OCI-M1 (cell line): ENCODE data around the gene THSD7B.

ENCODE experiments used
- DNase-seq: peaks from one replicate; lab custom pipeline; 2025; lab: John Stamatoyannopoulos, UW

The THSD7B gene

DNA sequence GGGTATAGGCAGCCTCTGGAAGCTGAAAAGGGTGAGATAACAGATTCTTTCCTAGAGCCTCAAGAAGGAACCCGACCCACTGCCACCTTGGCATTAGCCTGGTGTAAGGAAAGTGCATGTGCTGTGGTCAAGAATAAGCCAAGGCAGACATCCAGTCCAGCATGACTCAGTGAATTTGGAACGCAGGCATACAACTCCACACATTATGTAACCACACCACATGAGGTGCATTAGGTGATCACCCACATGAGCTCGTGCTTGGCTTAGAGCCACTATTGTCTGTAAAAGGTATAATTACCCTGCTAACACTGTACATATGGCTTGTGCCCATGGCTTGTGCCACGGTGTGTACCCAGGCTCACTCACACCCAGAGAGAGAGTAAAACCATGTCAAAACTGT, 615.3 kb downstream of the THSD7B start:
- no peak for DNase-seq

DNA sequence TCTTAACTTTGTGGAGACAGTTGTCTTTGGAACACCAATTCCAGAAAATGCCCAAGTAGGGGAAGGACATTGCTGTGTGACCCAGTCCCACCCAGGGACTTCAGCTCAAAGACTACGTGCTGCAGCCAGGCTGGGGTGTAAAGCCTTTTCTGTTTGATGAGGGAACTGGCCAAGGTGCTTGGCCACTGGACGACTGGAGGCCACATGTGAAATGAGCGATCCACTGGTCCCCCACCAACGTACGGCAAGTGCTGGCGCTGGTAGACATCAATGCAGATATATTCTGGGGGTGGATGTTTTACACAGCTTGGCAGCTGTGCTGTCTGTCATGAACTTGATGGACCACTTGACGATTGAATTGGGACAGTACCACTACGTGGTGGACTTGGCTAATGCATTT, 616.4 kb downstream of the THSD7B start:
- no peak for DNase-seq

GRCh38 chr2:137383391-137383790, 618.0 kb downstream of the THSD7B start:
- no peak for DNase-seq

GRCh38 chr2:137387044-137387443, 621.7 kb downstream of the THSD7B start:
- DNase-seq = no peak

GRCh38 chr2:137405496-137405895, 640.2 kb downstream of the THSD7B start:
- DNase-seq = no peak

DNA sequence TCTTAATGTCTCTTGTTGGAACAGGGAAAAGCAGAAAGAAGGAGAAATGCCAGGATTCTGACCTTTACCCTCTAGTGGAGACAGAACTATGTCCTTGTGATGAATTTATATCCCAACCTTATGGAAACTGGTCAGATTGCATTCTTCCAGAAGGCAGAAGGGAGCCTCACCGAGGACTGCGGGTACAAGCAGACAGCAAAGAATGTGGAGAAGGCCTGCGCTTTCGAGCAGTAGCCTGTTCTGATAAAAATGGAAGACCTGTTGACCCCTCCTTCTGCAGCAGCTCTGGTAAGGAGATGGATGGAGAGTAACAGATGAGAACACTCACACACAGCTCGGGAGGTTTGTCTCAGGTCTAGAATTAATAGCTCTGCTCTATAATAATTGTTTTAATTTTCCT, 646.2 kb downstream of the THSD7B start:
- DNase-seq = no peak

DNA sequence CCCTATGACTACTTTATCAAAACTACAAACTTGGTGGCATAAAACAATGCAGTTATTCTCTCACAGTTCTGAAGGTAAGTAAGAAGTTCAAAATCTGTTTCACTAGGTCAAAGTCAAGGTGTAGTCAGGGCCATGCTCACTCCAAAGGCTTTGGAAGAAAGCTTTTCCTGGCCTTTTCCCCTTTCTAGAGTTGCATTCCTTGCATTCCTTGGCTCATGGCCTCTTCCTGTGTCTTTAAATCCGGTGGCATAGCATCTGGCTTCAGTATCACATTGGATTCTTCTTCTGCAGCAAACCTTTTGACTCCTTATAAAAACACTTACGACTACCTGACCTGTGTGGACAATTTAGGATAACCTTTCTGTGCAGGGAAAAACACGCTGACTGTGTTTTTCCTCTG, 655.4 kb downstream of the THSD7B start:
- no peak for DNase-seq

- DNase-seq = no peak
Observed at GRCh38 chr2:137435162-137435561, 669.8 kb downstream of the THSD7B start.

GRCh38 chr2:137437386-137437785, 672.0 kb downstream of the THSD7B start:
- DNase-seq = no peak

- DNase-seq = no peak
Observed at GRCh38 chr2:137444970-137445369, 679.6 kb downstream of the THSD7B start.

DNA sequence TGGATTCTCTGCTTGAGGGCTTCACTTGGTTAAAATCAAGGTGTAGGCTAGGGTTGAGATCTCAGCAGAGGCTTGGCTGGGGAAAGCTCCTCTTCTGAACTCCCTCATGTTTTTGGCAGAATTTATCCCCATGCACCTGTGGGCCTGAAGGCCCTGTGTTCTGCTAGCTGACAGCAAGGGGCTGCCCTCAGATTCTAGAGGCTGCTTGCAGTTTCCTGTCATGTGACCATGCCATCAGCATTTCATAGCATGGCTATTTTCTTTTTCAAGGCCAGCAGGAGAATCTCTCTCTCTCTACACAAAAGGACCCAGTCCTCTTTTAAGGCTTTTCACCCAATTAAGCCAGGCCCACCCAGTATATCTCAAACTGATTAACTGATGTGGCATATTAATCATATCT, 684.1 kb downstream of the THSD7B start:
- no peak for DNase-seq

DNA sequence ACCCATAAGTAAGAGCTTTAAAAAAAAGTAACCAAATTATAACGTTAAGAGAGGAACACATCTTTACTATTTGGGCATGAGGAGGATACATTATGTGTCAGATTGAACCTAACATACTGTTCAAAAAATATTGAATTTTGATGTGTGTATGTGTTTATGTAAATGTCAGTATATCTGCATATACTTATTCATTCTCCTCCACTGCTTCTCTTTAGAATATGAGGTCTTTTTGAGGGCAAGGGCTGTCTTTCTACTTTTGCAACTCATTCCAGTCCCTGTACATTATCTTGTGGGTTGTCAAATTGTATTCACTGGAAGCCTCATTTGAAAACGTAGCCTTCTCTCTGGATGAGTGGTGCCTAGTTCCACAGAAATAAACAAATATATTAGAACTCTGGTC, 689.5 kb downstream of the THSD7B start:
- DNase-seq = no peak

- peak; percentile 53 for DNase-seq
Observed at GRCh38 chr2:137467246-137467862, 702.0 kb downstream of the THSD7B start.

- no peak for DNase-seq
Observed at GRCh38 chr2:137493261-137493660, 727.9 kb downstream of the THSD7B start.

DNA sequence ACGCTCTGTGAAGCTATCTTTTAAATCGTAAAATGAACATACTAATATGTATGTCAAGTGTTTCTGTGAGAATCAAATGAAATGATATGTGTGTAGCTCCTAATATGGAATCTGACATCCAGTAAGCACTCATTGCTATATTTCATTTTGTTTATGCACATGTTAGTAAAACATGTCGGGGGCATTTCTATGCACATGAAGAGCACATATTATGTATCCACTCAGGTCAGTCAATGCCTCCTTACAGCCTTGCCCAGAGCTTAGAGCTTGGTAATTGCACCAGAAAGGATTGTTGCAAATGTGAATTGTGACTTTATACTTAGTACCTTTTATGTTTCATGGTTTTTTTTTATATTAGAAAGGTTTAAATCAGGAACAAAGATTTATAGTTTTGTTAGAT, 735.3 kb downstream of the THSD7B start:
- DNase-seq = no peak

GRCh38 chr2:137507237-137507636, 741.9 kb downstream of the THSD7B start:
- no peak for DNase-seq

GRCh38 chr2:137508739-137509384, 743.5 kb downstream of the THSD7B start:
- no peak for DNase-seq

GRCh38 chr2:137511526-137511925, 746.2 kb downstream of the THSD7B start:
- DNase-seq = no peak

- DNase-seq = no peak
Observed at GRCh38 chr2:137521653-137522619, 756.6 kb downstream of the THSD7B start.

GRCh38 chr2:137522620-137523011, 757.3 kb downstream of the THSD7B start:
- no peak for DNase-seq

GRCh38 chr2:137523931-137524330, 758.6 kb downstream of the THSD7B start:
- no peak for DNase-seq

GRCh38 chr2:137525132-137525531, 759.8 kb downstream of the THSD7B start:
- no peak for DNase-seq

DNA sequence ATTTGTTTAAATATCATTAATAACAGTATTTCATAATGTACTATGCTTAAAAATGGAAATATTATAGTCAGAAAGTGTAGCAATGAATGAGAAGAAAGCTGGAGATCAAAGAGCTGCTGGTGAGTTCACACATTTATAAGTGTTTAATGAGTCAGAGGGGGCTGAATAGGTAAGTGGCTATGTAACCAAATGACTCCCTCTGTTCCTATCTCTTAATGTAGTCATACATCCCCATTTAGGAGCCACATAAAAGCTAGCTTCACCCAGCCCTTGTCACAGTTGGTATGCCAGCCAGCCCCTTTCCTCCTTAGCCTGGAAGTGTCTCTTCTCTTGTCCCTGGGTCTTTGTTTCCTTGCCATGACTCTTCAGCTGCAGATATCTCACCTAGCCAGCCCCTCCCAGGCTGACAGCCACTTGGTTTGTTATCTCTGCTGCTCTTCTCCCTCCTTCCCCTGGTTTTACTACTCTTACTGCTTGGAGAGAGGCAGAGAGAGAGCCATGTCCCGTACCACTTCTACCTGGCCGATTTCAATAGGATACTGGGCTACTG, 760.4 kb downstream of the THSD7B start:
- no peak for DNase-seq
